ENCODE data around the gene OCIAD1. TPM values are rescaled to one million over a fixed set of nuclear protein-coding genes. Genes with fewer than 3 reads are reported as not detected.
A peak's percentile ranks its signal among the peaks of the same experiment; 100 is the strongest.
"Not testable (repeated sequence)": the region's sequence is repeated elsewhere in the genome, so short reads cannot be mapped to it uniquely, and the experiment has no call there.

Gene OCIAD1
- total RNA-seq, 1 experiment from 2014 or later, result 207 TPM

DNA sequence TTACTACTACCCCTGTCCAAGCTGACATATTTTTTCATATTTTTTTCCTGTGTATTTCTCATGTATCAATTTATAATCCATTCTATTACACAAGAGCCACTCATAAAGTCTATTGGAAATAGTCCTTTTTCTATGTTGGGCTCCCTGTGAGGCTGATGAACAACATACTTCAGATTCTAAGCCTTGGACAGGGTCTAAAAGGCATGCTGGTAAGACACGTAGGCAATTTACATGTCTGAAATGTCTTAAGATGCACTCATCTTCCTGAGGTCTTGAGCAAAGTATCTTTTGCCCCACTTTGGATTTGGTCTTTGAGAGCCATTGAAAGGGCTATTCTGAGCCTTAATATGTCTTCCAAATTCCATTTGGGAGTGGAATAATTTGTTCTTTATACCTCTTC lies 31.8 kb downstream of the OCIAD1 start:
- ChIA-PET POLR2A (interaction anchor here (0.6 to 1.9 kb wide), 3 partner anchors 22 to 87 kb away, joined by 3 to 8 read pairs (median 3); no protein-coding TSS in a partner anchor), CTCF (no interaction called here)
- H3K4me1 Mint-ChIP-seq (ENCODE audit: insufficient read depth, unreplicated experiment), result no peaks in the 10 kb centered on the region
- no peak for DNase-seq (ENCODE audit: unreplicated experiment)
- no peak overlapping the region for H3K4me3 Mint-ChIP-seq (ENCODE audit: unreplicated experiment)
- BruUV-seq (replicated peaks), result no TSS peak
- TF ChIP-seq, protein P1, sequence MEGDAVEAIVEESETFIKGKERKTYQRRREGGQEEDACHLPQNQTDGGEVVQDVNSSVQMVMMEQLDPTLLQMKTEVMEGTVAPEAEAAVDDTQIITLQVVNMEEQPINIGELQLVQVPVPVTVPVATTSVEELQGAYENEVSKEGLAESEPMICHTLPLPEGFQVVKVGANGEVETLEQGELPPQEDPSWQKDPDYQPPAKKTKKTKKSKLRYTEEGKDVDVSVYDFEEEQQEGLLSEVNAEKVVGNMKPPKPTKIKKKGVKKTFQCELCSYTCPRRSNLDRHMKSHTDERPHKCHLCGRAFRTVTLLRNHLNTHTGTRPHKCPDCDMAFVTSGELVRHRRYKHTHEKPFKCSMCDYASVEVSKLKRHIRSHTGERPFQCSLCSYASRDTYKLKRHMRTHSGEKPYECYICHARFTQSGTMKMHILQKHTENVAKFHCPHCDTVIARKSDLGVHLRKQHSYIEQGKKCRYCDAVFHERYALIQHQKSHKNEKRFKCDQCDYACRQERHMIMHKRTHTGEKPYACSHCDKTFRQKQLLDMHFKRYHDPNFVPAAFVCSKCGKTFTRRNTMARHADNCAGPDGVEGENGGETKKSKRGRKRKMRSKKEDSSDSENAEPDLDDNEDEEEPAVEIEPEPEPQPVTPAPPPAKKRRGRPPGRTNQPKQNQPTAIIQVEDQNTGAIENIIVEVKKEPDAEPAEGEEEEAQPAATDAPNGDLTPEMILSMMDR (IDR thresholded peaks at IDR 0.05; ENCODE audit: unreplicated experiment), result no peak
- H3K27me3 Mint-ChIP-seq (ENCODE audit: insufficient read depth, unreplicated experiment), result no peaks in the 10 kb centered on the region
- H3K9me3 Mint-ChIP-seq (ENCODE audit: unreplicated experiment), result peaks cover 11% of the 10 kb centered on the region
- H3K27ac Mint-ChIP-seq (ENCODE audit: low read depth, unreplicated experiment), result no peak overlapping the region
- intact Hi-C loops (cut with micrococcal nuclease), result no loop called here
- H3K36me3 Mint-ChIP-seq (ENCODE audit: insufficient read depth, unreplicated experiment), result peaks cover 46% of the 10 kb centered on the region

DNA sequence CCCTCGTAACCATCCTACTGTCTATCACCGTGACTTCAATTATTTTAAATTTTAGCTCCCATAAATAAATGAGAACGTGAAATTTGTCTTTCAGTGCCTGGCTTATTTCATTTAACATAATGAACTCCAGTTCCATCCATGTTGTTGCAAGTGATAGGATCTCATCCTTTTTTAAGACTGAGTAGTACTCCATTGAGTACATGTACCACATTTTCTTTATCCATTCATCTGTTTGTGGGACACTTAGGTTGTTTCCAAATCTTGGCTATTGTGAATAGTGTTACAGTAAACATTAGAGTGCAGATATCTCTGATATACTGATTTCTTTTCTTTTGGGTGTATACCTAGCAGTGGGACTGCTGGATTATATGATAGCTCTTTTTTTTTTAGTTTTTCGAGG lies 32.8 kb downstream of the OCIAD1 start:
- CTCF ChIA-PET, result interaction anchor here (0.6 kb wide), 2 partner anchors 83 to 100 kb away, joined by 3 read pairs; no protein-coding TSS in a partner anchor
- no peak overlapping the region for H3K27ac Mint-ChIP-seq (ENCODE audit: low read depth, unreplicated experiment)
- no peaks in the 10 kb centered on the region for H3K27me3 Mint-ChIP-seq (ENCODE audit: insufficient read depth, unreplicated experiment)
- TF ChIP-seq, protein P1 (IDR thresholded peaks at IDR 0.05; ENCODE audit: unreplicated experiment), result no peak
- peaks cover 35% of the 10 kb centered on the region for H3K36me3 Mint-ChIP-seq (ENCODE audit: insufficient read depth, unreplicated experiment)
- TSS peak; percentile 1 for BruUV-seq (replicated peaks)
- no peak for DNase-seq (ENCODE audit: unreplicated experiment)
- POLR2A ChIA-PET, result no interaction called here
- H3K4me1 Mint-ChIP-seq (ENCODE audit: insufficient read depth, unreplicated experiment), result no peaks in the 10 kb centered on the region
- H3K9me3 Mint-ChIP-seq (ENCODE audit: unreplicated experiment), result peaks cover 11% of the 10 kb centered on the region
- intact Hi-C loops (cut with micrococcal nuclease), result no loop called here
- no peak overlapping the region for H3K4me3 Mint-ChIP-seq (ENCODE audit: unreplicated experiment)

DNA sequence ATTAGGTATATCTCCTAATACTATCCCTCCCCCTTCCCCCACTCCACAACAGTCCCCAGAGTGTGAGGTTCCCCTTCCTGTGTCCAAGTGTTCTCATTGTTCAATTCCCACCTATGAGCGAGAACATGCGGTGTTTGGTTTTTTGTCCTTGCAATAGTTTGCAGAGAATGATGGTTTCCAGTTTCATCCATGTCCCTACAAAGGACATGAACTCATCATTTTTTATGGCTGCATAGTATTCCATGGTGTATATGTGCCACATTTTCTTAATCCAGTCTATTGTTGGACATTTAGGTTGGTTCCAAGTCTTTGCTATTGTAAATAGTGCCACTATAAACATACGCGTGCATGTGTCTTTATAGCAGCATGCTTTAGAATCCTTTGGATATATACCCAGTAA lies 33.8 kb downstream of the OCIAD1 start:
- intact Hi-C loops (cut with micrococcal nuclease); H3K4me3 Mint-ChIP-seq (ENCODE audit: unreplicated experiment); CTCF ChIA-PET; H3K27me3 Mint-ChIP-seq (ENCODE audit: insufficient read depth, unreplicated experiment); H3K4me1 Mint-ChIP-seq (ENCODE audit: insufficient read depth, unreplicated experiment); DNase-seq (ENCODE audit: unreplicated experiment); BruUV-seq (replicated peaks); H3K27ac Mint-ChIP-seq (ENCODE audit: low read depth, unreplicated experiment); POLR2A ChIA-PET: not testable (repeated sequence)
- H3K36me3 Mint-ChIP-seq (ENCODE audit: insufficient read depth, unreplicated experiment), result peaks cover 25% of the 10 kb centered on the region
- peaks cover 19% of the 10 kb centered on the region for H3K9me3 Mint-ChIP-seq (ENCODE audit: unreplicated experiment)

DNA sequence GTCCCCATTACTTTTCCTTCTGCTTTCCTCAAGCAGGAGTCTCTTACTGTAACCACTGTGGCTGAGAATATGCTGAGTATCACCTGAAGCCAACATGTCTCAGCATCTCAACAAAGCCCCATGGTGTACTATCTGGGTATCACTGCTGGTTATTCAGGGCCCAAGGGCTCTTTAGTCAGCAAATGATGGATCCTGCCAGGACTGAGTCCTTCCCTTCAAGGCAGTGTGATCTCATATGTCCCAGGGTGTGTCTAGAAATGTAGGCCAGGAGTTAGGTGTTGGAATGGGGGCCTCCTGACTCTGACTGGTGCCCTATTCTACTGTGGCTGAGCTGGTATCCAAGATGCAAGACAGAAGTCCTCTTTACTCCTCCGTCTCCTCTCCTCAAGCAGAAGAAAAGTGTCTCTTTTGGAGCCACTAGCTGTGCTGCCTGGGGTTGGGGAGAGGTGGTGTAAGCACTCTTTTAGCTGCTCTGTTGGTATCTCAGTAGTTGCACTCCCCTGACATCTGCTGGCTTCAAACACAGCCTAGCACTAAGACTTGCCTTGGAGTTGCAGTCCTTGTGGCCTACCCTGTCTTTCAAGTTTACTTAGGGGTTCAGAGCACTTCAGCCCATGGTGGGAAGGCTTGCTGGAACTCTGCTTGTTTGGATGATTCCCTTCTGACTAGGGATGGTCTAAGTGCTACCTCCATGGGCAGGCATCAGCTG lies 47.1 kb downstream of the OCIAD1 start:
- Mint-ChIP-seq H3K4me1 (ENCODE audit: insufficient read depth, unreplicated experiment) (no peaks in the 10 kb centered on the region), H3K27me3 (ENCODE audit: insufficient read depth, unreplicated experiment) (no peaks in the 10 kb centered on the region), H3K36me3 (ENCODE audit: insufficient read depth, unreplicated experiment) (no peaks in the 10 kb centered on the region), H3K4me3 (ENCODE audit: unreplicated experiment) (no peak overlapping the region), H3K9me3 (ENCODE audit: unreplicated experiment) (no peaks in the 10 kb centered on the region), H3K27ac (ENCODE audit: low read depth, unreplicated experiment) (peak overlapping the region; percentile 49)
- TF ChIP-seq, protein P1 (IDR thresholded peaks at IDR 0.05; ENCODE audit: unreplicated experiment), result no peak
- intact Hi-C loops (cut with micrococcal nuclease), result no loop called here
- DNase-seq (ENCODE audit: unreplicated experiment), result no peak
- CTCF ChIA-PET, result interaction anchor here (0.6 kb wide), 1 partner anchor 211 kb away, joined by 3 read pairs; no protein-coding TSS in a partner anchor
- POLR2A ChIA-PET, result no interaction called here
- no TSS peak for BruUV-seq (replicated peaks)

Data from MCF 10A (cell line).